NCI-H82 (cell line): ENCODE measurements around the gene BCAS3.
"Not testable (repeated sequence)": the region's sequence is repeated elsewhere in the genome, so short reads cannot be mapped to it uniquely, and the experiment has no call there.

ENCODE experiments used
- DNase-seq: peaks from one replicate; lab custom pipeline; 2025; lab: John Stamatoyannopoulos, UW

BCAS3 gene

DNA sequence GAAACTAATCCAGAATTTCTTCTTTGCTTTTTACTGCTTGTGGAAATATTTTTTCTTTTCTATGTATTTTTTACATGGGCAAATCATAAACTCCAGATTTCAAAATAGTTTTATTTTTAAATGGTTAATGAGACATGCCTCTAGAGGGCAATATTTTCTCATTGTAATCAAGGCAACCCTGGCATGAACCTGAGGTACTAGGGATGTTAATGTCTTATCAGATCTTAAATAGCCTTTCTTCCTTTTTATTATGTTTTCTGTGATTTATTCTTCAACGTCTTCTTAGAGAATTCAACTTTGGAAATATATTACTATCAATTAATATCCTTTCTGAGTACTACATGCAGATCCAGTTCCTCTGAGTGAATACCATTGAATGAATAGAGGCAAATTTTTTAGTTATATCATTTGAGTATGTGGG is 324.7 kb downstream of the BCAS3 start:
- peak; percentile 71 for DNase-seq

DNA sequence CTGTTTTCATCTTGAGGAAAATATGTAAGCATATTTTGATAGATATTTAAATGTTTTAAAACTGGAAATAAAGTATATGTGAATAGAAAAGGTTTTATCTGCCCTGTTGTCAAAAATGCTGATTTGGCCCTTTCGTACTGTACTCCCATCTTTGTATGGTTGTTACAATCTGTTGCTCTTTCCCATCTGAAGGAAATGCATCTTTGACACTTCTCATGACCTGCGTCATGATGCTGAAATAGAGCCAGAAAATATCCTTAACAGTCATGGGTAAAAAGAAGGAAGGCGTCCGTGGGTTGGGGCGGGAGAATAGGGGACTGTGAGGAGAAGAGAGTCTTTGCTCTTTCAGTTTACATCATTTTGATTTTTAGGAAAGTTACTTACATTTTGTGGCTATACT is 327.7 kb downstream of the BCAS3 start:
- no peak for DNase-seq

DNA sequence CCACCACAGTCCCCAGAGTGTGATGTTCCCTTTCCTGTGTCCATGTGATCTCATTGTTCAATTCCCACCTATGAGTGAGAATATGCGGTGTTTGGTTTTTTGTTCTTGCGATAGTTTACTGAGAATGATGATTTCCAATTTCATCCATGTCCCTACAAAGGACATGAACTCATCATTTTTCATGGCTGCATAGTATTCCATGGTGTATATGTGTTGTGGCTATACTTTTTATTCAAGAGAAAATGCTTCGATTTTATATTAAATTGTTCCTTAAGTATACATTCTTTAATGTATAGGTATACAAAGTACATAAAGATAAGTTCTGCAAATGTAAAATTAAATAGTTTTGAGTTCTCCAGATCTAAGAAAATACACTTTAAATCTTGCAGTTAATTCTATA is 328.3 kb downstream of the BCAS3 start:
- DNase-seq = not testable (repeated sequence)

DNA sequence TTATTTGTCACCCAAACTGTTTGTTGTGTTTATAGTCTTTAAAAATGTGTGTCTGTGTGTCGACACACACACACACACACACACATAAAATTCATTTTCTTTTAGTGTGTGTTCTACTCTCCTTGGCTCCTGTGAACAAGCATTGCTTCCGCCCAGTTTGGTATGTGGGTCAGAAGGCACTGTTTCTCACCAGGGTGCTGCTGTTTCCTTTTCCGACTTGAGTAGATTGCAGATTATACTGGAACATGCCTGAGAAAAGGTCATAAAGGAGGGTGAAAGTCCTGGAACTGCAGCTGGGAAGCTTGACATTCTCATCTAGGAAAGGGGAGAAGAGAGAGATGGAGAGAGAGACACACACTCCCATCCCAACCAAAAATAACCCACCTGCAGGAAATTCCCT is 330.3 kb downstream of the BCAS3 start:
- DNase-seq = no peak

DNA sequence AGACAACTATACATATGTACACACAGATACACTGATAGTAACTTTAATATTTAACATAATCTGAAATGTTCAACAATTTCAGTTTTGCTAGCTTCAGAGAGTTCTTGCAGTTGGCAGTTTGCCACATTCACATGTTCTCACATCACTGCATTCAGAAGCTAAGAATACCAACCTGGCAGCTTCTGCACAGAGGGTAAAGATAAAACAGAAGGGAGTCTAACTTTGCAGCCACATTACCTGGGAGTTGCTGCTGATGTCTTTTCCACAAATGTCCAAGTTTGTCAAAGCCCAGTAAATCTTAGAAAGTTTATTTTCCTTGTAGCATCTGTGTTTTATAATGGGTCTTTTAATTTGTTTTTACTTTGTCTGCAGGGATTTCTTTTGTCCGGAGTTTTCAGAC is 332.0 kb downstream of the BCAS3 start:
- no peak for DNase-seq

DNA sequence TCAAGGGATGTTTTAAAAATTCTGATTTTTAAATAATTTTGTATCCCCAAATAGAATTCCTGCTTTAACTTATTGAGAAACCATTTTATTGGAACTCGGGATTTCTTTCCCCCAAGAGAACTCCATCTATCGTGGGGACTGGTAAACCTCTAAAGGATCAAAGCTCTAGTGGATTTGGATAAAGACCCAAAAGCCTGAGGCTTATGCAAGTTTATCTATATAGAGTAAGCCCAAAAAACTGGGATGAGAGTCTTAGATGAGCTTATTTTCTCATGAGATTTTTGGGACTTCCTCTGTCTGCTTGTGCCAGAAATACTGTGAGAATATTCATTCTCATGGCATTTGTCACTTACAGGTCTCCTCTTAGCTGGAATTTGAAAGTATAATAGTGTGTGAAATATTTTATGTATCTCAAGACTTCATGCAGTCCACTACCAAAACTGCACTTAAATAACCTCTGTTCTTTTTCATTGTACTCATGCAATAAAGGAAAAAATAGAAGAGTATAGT is 333.1 kb downstream of the BCAS3 start:
- DNase-seq = peak; percentile 41

DNA sequence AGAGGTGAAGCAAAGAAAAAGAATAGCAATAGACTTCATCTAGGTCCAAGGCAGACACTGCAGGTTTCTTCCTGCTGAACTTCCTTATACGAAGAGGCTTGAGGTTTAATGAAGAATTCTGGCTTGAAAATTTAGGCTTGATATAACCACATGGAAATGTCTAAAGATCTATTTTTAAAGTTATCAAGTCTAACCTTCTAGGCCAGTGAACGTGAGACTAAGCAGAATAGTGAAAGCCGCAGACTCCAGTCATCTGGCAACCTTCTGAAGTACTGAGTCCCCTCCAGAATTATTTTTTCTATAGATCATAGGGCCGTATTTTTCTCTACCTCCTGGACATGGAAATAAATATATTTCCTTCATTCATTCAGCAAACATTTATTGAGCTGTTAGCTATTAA is 333.6 kb downstream of the BCAS3 start:
- DNase-seq = no peak

DNA sequence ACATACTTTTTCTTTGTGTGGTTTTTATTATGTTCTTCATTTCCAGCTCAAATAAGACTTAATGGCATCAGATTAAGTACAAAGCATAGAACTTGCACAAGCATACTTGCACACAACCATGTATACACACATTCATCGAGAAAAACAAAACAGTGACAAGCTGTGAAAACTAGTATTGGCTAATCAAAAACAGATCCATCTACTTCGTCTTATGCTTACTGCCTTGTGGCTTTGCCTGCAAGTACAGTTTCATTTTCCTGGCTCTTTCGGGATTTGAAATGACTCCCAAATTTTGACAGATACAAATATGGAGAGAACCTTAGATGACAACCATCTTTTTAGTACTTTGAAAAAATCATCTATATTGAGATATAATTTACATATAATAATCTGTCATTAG is 338.3 kb downstream of the BCAS3 start:
- DNase-seq = no peak

DNA sequence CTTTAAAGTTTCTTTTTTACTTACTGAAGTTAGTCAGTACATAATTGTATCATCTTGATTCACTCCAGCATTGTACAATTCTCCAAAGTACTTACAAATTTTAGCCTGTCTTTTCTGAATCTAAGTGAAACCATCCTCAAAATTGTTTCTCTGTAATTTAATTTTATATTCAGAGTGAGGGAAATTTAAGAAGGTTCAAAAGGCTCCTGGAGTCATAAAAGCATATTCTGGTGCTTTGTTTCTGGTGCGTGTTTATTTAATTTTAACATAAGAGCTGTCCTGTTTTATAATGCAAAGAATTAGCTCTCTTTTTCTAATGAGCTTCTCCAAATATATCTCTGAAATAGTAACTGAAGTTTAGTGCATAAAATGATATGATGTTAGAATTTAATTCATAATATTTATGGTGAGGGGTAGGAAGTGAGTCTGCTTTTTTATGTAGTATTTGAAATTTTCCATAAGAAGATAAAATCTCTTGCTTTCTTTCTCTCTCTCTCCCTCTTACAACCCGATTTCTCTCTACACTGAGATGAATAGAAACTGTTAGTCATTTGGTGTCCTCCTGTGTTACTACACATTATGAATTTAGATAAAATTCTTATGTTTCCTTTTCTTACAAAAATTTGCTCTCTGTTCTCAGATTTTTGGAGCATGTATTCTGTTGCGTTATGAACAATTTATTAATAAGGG is 339.8 kb downstream of the BCAS3 start:
- no peak for DNase-seq

DNA sequence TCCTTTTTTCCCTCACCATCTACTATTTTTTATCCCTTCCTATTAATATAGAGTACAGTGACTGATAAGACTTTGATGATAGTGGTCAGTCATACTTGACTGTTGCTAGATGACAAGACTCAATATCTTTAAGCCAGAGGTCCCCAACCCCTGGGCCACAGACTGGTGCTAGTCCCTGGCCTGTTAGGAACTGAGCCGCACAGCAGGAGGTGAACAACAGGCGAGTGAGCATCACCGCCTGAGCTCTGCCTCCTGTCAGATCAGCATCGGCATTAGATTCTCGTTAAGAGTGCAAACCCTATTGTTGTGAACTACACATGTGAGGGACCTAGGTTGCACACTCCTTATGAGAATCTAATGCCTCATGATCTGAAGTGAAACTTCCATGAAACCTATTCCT is 341.3 kb downstream of the BCAS3 start:
- DNase-seq = peak; percentile 11

DNA sequence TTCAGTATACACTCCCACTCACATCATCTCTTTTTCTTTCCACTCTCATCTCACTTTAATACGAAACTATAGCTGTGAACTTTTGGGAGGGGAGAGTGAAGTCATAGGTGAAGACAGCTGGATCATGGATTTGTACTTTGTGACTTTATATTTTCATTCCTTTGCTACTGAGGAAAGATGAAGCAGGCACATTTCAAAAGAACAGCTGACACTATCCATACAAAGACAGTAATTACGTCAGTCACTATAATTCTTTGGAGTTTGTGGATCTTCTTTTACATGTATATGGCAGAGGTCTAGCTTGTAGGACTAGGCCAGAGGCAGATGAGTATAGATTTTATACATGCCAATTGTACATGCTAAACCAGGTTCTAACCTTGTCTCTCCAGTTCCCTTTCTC is 346.3 kb downstream of the BCAS3 start:
- no peak for DNase-seq

DNA sequence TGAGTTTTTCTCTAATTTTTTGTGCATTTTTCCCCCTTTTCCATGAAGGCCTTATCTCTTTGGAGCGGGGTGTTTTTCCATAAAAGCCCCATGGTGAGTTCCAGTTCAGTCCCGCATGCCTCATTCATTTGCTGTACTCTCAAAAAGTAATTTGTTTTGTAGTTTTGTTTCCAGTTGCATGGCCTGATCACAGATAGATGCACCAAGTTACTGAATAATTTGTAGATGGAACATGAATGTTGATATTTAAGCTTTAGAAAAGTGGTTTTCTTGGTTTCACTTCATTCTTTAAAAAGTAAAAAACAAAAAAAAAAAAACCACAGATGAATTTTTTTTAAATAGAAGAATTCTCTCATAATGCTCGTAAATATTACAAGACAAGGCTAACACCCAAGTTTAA is 349.2 kb downstream of the BCAS3 start:
- DNase-seq = no peak

DNA sequence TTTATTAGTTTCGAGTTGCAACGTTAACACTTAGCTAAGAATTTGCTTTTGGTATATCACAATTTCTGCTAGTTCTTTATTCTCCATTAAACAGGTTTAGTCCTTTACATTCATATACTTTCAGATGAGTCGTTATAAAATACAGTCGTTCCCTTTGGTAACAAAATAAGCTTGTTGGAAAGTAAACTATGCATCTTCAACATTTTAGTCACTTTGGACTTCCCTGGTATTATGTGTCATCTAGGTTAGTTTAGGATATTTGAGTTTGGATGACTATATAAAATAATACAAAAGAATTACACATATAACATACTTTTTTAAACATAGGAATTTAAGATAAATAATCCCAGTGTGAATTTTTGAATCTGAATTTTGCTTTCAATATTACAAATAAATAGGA is 351.5 kb downstream of the BCAS3 start:
- DNase-seq = no peak

DNA sequence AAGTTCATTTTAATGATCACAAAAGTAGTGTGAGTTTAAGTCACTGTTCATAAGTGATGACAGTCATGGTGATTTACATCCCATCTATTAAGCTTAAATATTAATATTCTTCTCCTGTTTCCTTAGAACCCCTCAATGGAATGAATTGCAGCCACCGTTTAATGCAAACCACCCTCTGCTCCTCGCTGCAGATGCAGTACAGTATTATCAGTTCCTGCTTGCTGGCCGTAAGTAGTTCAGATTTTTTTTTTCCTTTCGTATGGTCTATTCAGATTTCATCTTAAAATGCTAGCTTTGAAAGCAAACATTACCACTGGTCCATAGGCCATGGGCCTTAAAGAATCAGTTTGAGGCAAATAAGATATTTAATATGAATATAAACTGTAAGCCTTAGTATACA is 363.0 kb downstream of the BCAS3 start:
- no peak for DNase-seq

DNA sequence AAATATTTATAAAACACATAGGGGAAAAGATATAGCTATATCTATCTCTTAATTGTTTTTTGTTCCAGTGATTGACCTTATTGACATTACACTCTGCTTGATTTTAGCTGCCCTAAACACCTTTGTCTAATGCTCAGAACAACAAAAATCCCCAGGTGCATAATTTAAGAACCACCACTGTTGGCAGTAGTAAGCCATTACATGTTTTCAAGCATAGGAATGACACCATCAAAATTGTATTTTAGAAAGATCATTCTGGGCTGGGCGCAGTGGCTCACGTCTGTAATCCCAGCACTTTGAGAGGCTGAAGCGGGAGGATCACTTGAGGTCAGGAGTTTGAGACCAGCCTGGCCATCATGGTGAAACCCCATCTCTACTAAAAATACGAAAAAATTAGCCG is 364.7 kb downstream of the BCAS3 start:
- not testable (repeated sequence) for DNase-seq

DNA sequence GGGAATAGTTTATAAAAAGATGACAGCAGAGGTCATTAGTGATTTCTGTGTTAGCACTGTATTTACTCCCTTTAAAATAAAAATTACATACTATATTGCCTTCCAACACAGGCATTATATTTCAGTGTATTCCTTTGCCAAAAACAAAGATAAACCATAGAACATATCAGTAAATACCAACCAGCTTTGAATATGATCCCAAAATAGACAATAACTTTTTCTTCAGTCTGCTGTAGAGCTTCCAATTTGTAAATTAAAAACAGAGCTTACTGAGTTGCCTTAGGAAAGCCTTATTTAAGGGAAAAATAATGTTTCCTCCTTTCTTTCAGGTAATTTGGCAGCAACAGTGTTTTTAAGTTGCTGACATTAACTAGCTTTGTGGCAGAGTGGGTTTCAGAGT is 369.9 kb downstream of the BCAS3 start:
- DNase-seq = no peak

DNA sequence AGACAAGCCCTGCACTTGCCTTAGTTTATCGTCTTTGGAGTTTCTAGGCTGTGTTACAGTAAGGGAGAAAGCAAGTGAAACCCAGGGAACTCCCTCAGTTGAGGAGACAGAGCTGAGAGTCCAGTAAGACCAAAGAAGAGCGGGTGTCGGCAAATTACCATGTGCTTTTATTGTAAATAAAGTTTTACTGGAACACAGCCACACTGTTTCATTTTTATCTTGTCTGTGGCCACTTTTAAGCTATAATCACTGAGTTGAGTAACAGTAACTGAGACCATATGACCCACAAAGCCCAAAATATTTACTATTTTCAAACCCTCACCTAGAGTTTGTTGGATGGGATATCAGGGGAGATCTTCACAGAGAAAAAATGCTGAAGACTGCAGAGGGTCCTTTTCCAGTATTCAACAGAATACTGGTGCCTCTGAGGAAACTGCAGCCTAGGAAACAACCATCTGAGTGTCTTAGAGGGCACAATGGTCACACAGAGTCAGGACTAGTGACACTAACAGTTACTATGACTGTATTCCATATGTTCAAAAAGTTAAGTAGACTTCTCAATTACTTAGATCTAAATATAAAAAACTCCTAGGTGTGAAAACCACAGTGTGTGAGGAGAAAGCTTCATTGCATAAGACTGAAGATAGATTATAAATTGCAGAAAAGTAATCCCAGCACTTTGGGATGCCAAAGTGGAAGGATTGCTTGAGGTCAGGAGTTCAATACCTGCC is 370.9 kb downstream of the BCAS3 start:
- no peak for DNase-seq

DNA sequence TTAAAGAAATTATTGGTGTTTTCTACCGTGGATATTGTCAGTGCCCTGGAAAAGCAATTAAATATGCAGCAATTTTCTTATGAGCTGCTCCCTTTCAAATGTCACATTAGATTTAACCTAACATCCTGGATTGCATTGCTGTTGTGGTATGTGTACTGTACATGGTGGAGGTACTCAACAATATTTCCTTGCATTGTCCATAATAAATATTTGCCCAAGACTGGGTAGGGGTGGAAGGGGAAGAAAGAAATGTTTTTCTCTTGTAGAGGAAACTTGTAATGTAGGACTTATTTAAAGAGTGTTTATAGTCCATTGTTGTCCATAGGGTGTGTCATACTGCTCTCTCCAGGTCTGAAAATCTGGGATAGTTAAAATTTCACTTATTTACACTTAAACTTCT is 375.8 kb downstream of the BCAS3 start:
- no peak for DNase-seq

DNA sequence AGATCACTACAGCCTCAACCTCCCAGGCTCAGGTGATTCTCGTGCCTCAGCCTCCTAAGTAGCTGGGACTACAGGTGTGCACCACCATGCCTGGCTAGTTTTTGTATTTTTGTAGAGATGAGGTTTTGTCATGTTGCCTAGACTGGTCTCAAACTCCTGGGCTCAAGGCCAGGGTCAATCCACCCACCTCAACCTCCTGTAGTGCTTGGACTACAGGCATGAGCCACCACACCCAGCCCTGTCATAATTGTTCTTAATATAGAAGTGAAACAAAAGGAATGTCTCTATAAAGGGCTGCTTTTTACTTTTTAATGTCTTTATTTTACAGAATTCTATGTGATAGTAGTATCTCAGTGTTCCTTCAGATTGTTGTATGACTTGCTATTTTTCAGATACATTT is 376.8 kb downstream of the BCAS3 start:
- DNase-seq = no peak

DNA sequence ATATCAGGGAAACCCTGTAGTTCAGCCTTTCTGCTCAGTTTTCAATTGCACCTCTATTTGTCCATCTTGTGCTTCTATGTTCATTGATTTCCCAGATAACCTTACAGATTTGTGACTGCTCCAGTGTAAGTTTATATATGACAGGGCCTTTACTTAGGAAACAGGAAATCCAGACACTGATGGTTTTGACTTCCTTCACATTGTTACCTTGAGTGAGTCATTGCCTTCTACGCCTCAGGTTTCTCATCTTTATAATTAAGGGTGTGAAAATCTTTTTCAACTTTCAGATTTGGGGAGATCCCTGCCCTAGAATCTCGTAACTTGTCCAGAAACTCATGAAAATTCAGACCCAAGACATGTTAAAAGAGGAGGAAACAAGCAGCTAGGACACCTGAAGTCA is 379.6 kb downstream of the BCAS3 start:
- no peak for DNase-seq

DNA sequence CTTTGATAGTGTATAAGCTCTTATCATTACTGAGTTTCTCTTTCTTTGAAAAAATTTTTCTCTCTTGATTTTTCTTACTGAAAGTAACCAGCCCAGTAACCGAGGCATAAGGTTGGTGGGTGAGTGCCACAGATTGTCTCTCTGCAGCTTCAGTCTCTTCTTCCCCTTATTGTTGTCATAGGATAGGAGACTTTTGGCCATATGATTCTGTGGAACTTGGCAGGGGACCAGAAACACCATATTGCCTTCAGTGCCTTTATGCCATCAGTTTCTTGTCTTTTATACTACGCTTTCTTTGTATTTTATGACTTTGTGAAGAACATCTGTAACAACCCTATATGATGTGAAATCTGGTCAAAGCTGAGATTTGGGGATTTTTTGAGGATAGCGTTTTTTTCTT is 380.4 kb downstream of the BCAS3 start:
- no peak for DNase-seq

DNA sequence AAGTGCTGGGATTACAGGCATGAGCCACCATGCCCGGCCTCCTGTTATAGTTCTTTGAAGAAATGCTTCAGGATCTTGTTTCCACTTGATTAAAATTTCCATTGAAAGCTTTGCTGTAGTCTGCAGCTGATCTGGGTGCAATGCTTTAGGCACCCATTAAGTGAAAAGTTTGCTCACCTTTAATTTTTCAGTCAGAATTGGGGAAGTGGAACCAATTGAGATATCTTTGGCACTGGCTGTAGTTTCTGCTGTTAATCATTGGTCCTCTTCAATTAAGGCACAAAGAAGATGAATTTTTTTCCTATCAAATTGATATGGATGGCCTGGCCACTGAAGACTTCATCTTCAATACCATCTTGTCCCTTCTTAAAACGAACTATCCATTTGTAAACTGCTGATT is 385.9 kb downstream of the BCAS3 start:
- DNase-seq = no peak

DNA sequence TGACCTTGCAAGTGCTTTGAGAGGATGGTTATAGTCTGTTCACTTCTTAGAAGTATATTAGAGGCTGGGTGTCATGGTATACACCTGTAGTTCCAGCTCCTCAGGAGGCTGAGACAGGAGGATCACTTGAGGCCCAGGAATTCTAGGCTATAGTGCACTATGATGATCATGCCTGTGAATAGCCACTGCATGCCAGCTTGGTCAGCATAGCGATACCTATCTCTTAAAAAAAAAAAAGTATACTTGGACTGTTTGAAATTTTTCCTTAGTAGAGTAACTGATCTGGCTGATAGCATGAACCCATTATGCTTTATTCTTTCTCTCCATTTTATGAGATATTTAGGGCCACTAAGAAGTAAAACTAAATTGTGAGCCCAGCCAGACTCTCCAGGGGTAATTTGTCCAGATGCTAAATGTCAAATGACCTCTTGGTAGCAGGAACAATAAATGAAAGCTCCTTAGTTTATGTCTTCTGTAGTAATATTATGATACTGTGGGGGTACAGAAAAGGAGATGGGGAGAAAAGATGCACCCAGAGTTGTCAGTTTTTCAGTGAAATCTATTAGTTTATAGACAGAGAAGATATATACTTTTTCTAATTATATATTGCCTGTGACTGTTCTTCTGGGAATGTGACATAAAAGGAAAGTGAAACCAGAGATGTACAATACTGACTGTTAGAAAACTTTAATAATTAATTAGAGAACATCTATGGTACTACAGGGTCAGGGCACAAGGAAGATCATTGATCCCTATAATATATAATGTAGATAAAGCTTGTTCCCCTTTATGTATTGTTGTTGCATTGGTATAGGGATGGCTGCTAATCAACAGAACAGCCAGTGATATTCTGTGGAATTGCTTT is 386.7 kb downstream of the BCAS3 start:
- no peak for DNase-seq
